H1 (cell line): ENCODE data around the gene CHAD.

ENCODE experiments used
- CHD2 ChIP-seq: IDR thresholded peaks from 2 replicates; pipeline ENCODE4 v1.6.1; 2012; ENCODE audit warnings: low read length, improper control_type of control experiment
- EP300 ChIP-seq, 2 experiments: IDR thresholded peaks; 1 replicate in 1 of 2; 2 replicates in 1 of 2; pipeline ENCODE4 v1.6.1; 2011 to 2012; ENCODE audit warnings: low read depth in 2 of 2, low read length in 2 of 2, mild to moderate bottlenecking in 2 of 2, borderline replicate concordance in 1 of 2, inconsistent platforms in 1 of 2, moderate library complexity in 1 of 2
- GABPA ChIP-seq: IDR thresholded peaks from 2 replicates; pipeline ENCODE4 v1.6.1; 2011; ENCODE audit warnings: mild to moderate bottlenecking, low read length, moderate library complexity, borderline replicate concordance; ENCODE audit not compliant: insufficient read depth
- JUN ChIP-seq: IDR thresholded peaks from 2 replicates; pipeline ENCODE4 v1.6.1; 2011; ENCODE audit warnings: low read depth, mild to moderate bottlenecking, improper control_type of control experiment, low read length
- POLR2A ChIP-seq, 2 experiments: IDR thresholded peaks; 1 replicate in 1 of 2; 2 replicates in 1 of 2; pipeline ENCODE4 v1.6.1; 2011; ENCODE audit warnings: low read depth in 2 of 2, low read length in 2 of 2, mild to moderate bottlenecking in 2 of 2; ENCODE audit errors: control extremely low read depth in 1 of 2
- RAD21 ChIP-seq, 2 experiments: IDR thresholded peaks in 1 of 2; conservative IDR thresholded peaks in 1 of 2; 2 replicates each; pipeline ENCODE4 v1.6.1; 2011; ENCODE audit warnings: low read depth in 2 of 2, low read length in 2 of 2, improper control_type of control experiment in 1 of 2, inconsistent platforms in 1 of 2, mild to moderate bottlenecking in 1 of 2, moderate library complexity in 1 of 2
- SUZ12 ChIP-seq: fragments of 200-600 bp; sonication (generic); IDR thresholded peaks from 2 replicates; pipeline ENCODE4 v1.6.1; 2012; ENCODE audit warnings: mild to moderate bottlenecking, inconsistent platforms, low read length, moderate library complexity, mixed read lengths
- YY1 ChIP-seq: IDR thresholded peaks from 2 replicates; pipeline ENCODE4 v1.6.1; 2011; ENCODE audit warnings: low read depth, mild to moderate bottlenecking, low read length
- TF ChIP-seq, protein P1 (sequence below), 3 experiments: IDR thresholded peaks; 1 replicate in 2 of 3; 2 replicates in 1 of 3; pipeline versions ENCODE4 v1.5.1 to v1.6.1; 2011; ENCODE audit warnings: low read length in 3 of 3, mild to moderate bottlenecking in 3 of 3, inconsistent platforms in 2 of 3, low read depth in 1 of 3, moderate library complexity in 1 of 3; ENCODE audit not compliant: insufficient read depth in 1 of 3; ENCODE audit errors: control extremely low read depth in 1 of 3

DNA sequence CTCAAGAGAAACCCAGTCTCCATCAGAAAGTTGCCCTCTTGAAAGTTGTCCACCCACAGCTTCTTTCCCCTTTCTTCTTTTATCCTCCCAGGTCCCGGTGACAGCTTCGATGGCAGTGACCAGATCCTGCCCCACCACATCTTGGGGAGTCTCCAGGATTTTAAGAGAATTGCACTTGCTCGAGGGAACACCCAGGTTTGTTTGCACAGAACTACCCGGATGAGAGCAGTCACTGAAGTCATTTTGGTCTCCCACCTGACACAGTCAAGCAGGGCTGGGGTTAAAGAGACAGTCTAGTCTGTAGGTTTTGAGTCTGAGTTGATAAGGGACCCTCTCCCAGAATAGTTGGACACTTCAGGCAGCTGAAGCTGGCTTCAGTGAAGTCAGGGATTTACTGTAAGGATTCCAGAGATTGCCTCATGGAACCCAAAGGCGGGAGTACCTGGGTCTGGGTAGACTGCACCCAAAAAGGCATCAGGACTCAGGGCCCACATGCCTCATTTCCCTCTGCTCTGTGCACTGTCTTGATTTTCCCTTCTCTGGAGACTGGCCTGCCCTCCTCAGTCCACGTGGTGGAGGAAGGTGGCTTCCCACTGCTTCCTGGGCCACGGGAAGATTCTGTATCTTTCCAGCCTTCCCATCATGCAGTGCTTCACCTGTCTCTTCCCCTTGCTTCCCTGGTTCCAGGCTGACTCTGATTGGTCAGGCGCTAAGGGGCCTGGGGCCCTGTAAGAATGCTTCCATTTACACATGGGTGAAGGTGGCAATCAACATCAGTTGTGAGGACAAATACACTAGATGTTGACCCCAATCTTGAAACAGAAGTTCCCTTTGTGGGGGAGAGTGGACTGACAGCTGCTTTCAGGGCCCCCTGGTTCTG lies 49.1 kb upstream of the CHAD start:
- no peak for TF ChIP-seq RAD21 (IDR thresholded peaks at IDR 0.05 in 1 of 2, conservative IDR thresholded peaks at IDR 0.05 in 1 of 2; ENCODE audit: low read depth in 2 of 2, low read length in 2 of 2)
- TF ChIP-seq GABPA = no peak
- TF ChIP-seq, protein P1, sequence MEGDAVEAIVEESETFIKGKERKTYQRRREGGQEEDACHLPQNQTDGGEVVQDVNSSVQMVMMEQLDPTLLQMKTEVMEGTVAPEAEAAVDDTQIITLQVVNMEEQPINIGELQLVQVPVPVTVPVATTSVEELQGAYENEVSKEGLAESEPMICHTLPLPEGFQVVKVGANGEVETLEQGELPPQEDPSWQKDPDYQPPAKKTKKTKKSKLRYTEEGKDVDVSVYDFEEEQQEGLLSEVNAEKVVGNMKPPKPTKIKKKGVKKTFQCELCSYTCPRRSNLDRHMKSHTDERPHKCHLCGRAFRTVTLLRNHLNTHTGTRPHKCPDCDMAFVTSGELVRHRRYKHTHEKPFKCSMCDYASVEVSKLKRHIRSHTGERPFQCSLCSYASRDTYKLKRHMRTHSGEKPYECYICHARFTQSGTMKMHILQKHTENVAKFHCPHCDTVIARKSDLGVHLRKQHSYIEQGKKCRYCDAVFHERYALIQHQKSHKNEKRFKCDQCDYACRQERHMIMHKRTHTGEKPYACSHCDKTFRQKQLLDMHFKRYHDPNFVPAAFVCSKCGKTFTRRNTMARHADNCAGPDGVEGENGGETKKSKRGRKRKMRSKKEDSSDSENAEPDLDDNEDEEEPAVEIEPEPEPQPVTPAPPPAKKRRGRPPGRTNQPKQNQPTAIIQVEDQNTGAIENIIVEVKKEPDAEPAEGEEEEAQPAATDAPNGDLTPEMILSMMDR (IDR thresholded peaks at IDR 0.05; ENCODE audit: control extremely low read depth in 1 of 3, insufficient read depth in 1 of 3, low read depth in 1 of 3, low read length in 3 of 3) = no peak
- no peak for TF ChIP-seq EP300 (IDR thresholded peaks at IDR 0.05; ENCODE audit: borderline replicate concordance in 1 of 2, low read depth in 2 of 2, low read length in 2 of 2)
- no peak for TF ChIP-seq POLR2A (IDR thresholded peaks at IDR 0.05; ENCODE audit: control extremely low read depth in 1 of 2, low read depth in 2 of 2, low read length in 2 of 2)
- TF ChIP-seq YY1 = no peak
- TF ChIP-seq JUN = no peak
- TF ChIP-seq SUZ12 = no peak
- no peak for TF ChIP-seq CHD2
